Thyroid gland (tissue), 4 donors: ENCODE results near the gene RPL22L1.

Source experiments
- POLR2A ChIP-seq, 2 donors: fragments of 450-650 bp; IDR thresholded peaks; one replicate each; pipeline ENCODE4 v1.6.1; 2017; ENCODE audit warnings: antibody characterized with exemption in 2 of 2, mild to moderate bottlenecking in 2 of 2, moderate library complexity in 1 of 2
- TF ChIP-seq, protein P1 (sequence below), 6 experiments: fragments of 200-600 bp in 3 of 6; fragments of 450-650 bp in 3 of 6; sonication (generic) in 3 of 6; IDR thresholded peaks; one replicate each; pipeline ENCODE4 v1.5.1; 2016 to 2019; ENCODE audit warnings: antibody characterized with exemption in 6 of 6, mild to moderate bottlenecking in 2 of 6, inconsistent platforms in 1 of 6, moderate library complexity in 1 of 6

DNA sequence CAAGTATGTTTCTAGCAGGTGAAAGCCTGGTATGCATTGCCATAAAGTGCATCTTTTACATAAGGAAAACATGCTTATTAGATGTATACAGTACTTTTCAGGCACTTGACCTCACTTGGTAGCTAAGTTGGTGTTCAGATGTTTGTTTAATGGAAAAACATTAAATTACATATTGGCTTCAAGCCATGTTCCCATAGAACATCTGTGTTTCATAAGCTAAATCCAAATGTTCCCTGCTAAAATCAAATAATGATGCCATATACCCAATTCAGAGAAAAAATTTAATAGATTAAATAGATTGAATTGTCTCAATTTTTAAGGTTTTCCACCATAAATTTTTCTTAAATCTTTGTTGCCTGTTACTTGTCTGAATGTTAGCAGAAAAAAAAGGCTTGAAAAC is 19.1 kb upstream of the RPL22L1 start:
- TF ChIP-seq, protein P1, sequence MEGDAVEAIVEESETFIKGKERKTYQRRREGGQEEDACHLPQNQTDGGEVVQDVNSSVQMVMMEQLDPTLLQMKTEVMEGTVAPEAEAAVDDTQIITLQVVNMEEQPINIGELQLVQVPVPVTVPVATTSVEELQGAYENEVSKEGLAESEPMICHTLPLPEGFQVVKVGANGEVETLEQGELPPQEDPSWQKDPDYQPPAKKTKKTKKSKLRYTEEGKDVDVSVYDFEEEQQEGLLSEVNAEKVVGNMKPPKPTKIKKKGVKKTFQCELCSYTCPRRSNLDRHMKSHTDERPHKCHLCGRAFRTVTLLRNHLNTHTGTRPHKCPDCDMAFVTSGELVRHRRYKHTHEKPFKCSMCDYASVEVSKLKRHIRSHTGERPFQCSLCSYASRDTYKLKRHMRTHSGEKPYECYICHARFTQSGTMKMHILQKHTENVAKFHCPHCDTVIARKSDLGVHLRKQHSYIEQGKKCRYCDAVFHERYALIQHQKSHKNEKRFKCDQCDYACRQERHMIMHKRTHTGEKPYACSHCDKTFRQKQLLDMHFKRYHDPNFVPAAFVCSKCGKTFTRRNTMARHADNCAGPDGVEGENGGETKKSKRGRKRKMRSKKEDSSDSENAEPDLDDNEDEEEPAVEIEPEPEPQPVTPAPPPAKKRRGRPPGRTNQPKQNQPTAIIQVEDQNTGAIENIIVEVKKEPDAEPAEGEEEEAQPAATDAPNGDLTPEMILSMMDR (IDR thresholded peaks at IDR 0.05): no peak
- no peak for TF ChIP-seq POLR2A (IDR thresholded peaks at IDR 0.05)
